Adrenal gland (tissue), 12 donors: ENCODE measurements around the gene ARAP2. TPM values are rescaled to one million over a fixed set of nuclear protein-coding genes. Genes with fewer than 3 reads are reported as not detected.

Source experiments
- DNase-seq, 7 donors: peaks; one replicate each; pipeline ENCODE4 v3.0.0-alpha.2; 2019 to 2020
- H3K27ac ChIP-seq, 5 donors: fragments of 200-600 bp; sonication (generic) in 4 of 5; 1 replicate in 3 of 5; 2 replicates in 2 of 5; pipeline versions ENCODE4 v1.5.1 to v1.8.0; 2016 to 2020; ENCODE audit warnings: mild to moderate bottlenecking in 1 of 5
- H3K27me3 ChIP-seq: fragments of 200-600 bp; 2 replicates; pipeline ENCODE4 v1.8.0; 2021
- H3K36me3 ChIP-seq, 2 donors: fragments of 200-600 bp; replicated peaks in 1 of 2; 1 replicate in 1 of 2; 2 replicates in 1 of 2; pipeline versions ENCODE4 v1.5.1 to v1.8.0; 2018 to 2022
- H3K4me1 ChIP-seq, 2 donors: fragments of 200-600 bp; replicated peaks in 1 of 2; 1 replicate in 1 of 2; 2 replicates in 1 of 2; pipeline versions ENCODE4 v1.5.1 to v1.8.0; 2018 to 2021
- H3K4me3 ChIP-seq, 4 donors: fragments of 200-600 bp; sonication (generic) in 3 of 4; one replicate each; pipeline ENCODE4 v1.5.1; 2016 to 2018
- H3K9me3 ChIP-seq, 3 donors: fragments of 200-600 bp; sonication (generic) in 1 of 3; replicated peaks in 1 of 3; 1 replicate in 2 of 3; 2 replicates in 1 of 3; pipeline versions ENCODE4 v1.5.1 to v1.8.0; 2016 to 2021
- POLR2A ChIP-seq, 2 donors: fragments of 450-650 bp; IDR thresholded peaks; one replicate each; pipeline ENCODE4 v1.6.1; 2017; ENCODE audit warnings: antibody characterized with exemption in 2 of 2, mild to moderate bottlenecking in 2 of 2, moderate library complexity in 1 of 2
- WGBS, 4 donors: extraction: QIAGEN DNeasy Blood & Tissue Kit in 2 of 4; methylation state at CpG; one replicate each; pipeline versions ENCODE4 v1.1.5 to v1.1.7; 2013 to 2017; 5-methylcytosine and 5-hydroxymethylcytosine counted together
- intact Hi-C, 2 donors: fragments of 100-400 bp; cut with DNase I; formaldehyde crosslinking; loops; one replicate each; pipeline versions ENCODE4 v1.14.1 to v1.15.0; 2022 to 2023
- polyA plus RNA-seq, 3 donors: library from polyadenylated mRNA; stranded (reverse); fragments of 200-250 nt in 2 of 3; fragments of 350-450 nt in 1 of 3; fragmentation: Illumina TruSeq in 1 of 3; extraction: RNeasy Lipid Tissue Mini Kit (QIAGEN cat#74804) in 1 of 3; gene quantifications; one replicate each; pipeline ENCODE4 v1.2.3, GENCODE V29; 2013 to 2014
- total RNA-seq, 9 donors: library from RNA; depleted of rRNA in 4 of 9; stranded (reverse); fragments of >200 nt in 4 of 9; fragments of 120-200 nt in 1 of 9; fragmentation: NEBNext Ultra II Directional in 1 of 9; extraction: Animal tissue kit (Norgen Biotek cat#: 25700) in 1 of 9; gene quantifications; one replicate each; pipeline versions ENCODE4 v1.1.0 to v1.2.4, GENCODE V29; 2013 to 2023
- TF ChIP-seq, protein P1 (sequence below), 6 experiments: fragments of 450-650 bp in 4 of 6; fragments of 200-600 bp in 2 of 6; sonication (generic) in 1 of 6; IDR thresholded peaks; 1 replicate in 5 of 6; 2 replicates in 1 of 6; pipeline versions ENCODE4 v1.5.1 to v1.8.0; 2016 to 2021; ENCODE audit warnings: antibody characterized with exemption in 6 of 6, mild to moderate bottlenecking in 2 of 6, moderate library complexity in 1 of 6
- donor health status: healthy with polysubstance abuse.
- donor health status: Bipolar disorder and iron deficiency.
- donor health status: DM: yes; HTN: yes; CAD: no.
- donor health status: DM: no; HTN: no; CAD: no.
- donor health status: DM: no; HTN: no; CAD: no.
- donor health status: DM: yes; HTN: yes; CAD: no.

ARAP2 gene
- total and polyA plus RNA-seq, 12 donors: 0.81 to 23.7 (median 4.4) TPM

DNA sequence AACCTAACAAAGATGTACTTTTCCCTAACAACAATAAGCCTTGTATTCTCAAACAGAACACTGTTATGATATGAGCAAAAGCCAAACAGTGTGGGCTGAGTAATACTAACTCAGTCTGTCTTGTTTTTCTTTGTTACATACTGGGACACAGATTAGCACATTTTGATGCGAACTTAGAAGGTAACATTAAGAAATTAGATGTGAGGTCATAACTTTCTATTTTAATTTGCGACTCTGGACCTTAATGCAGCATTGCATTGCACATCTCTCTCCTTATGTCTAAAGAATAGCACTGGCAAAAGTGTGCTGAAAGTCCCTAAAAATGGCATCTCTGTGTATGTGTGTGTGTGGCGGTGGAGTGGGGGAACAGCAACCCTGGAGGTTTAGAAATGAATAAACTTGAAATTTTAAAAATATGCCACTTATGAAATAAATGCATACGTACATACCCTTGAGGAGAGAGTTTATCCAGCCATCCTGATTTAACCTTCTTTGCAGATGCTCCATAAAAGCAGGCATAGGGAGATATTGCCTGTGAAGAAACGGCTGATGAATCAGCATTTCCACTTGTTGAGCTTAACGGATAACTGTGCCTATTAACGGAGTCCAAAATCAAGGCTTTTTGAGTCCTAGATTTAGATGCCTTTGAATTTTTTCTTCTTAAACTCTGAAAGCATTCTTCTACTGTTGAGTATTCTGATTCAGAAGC is 34.2 kb downstream of the ARAP2 start:
- Histone ChIP-seq H3K4me3 (no peak overlapping the region), H3K27ac (no peak overlapping the region), H3K27me3 (no peaks in the 10 kb centered on the region), H3K4me1 (no peaks in the 10 kb centered on the region), H3K9me3 (no peaks in the 10 kb centered on the region), H3K36me3 (no peaks in the 10 kb centered on the region)
- TF ChIP-seq, protein P1, sequence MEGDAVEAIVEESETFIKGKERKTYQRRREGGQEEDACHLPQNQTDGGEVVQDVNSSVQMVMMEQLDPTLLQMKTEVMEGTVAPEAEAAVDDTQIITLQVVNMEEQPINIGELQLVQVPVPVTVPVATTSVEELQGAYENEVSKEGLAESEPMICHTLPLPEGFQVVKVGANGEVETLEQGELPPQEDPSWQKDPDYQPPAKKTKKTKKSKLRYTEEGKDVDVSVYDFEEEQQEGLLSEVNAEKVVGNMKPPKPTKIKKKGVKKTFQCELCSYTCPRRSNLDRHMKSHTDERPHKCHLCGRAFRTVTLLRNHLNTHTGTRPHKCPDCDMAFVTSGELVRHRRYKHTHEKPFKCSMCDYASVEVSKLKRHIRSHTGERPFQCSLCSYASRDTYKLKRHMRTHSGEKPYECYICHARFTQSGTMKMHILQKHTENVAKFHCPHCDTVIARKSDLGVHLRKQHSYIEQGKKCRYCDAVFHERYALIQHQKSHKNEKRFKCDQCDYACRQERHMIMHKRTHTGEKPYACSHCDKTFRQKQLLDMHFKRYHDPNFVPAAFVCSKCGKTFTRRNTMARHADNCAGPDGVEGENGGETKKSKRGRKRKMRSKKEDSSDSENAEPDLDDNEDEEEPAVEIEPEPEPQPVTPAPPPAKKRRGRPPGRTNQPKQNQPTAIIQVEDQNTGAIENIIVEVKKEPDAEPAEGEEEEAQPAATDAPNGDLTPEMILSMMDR (IDR thresholded peaks at IDR 0.05): no peak
- no peak for TF ChIP-seq POLR2A (IDR thresholded peaks at IDR 0.05)
- no peak for DNase-seq
- WGBS, 4 donors: 59 to 70% (median 64%) methylated on average over 7 of the region's 7 CpGs
- intact Hi-C loops: no loop called here

DNA sequence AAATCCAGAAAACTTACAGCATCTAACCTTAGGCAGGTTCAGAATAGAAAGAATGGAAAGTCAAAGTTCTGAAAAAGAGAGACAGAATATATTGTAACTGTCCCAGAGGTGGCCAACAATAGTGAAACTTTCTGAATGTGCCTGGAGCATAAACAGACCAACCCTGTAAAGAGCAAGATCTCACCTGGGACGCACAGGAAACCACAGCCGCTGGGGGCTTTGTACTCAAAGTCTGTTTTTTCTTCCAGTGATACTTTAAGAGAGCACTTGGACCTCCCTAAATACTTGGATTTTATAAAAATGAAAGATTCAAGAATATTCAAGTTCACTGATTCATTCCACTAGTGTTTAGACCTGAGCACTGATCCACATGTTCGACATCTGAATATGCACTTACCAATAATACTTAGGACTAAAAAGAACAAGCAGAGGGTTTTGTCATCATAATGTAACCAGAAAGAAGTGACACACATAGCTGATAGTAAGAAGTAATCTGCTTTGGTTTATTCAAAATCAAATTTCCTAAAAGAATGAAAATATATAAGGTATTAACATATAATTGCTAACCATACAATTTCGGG is 35.3 kb downstream of the ARAP2 start:
- Histone ChIP-seq H3K9me3 (no peaks in the 10 kb centered on the region), H3K36me3 (no peaks in the 10 kb centered on the region), H3K27ac (no peak overlapping the region), H3K27me3 (no peaks in the 10 kb centered on the region), H3K4me3 (no peak overlapping the region), H3K4me1 (no peaks in the 10 kb centered on the region)
- intact Hi-C loops: no loop called here
- 75 to 80% (median 78%) methylated on average over 4 of the region's 4 CpGs for WGBS, 4 donors
- DNase-seq: no peak
- no peak for TF ChIP-seq POLR2A (IDR thresholded peaks at IDR 0.05)
- TF ChIP-seq, protein P1 (IDR thresholded peaks at IDR 0.05): no peak

DNA sequence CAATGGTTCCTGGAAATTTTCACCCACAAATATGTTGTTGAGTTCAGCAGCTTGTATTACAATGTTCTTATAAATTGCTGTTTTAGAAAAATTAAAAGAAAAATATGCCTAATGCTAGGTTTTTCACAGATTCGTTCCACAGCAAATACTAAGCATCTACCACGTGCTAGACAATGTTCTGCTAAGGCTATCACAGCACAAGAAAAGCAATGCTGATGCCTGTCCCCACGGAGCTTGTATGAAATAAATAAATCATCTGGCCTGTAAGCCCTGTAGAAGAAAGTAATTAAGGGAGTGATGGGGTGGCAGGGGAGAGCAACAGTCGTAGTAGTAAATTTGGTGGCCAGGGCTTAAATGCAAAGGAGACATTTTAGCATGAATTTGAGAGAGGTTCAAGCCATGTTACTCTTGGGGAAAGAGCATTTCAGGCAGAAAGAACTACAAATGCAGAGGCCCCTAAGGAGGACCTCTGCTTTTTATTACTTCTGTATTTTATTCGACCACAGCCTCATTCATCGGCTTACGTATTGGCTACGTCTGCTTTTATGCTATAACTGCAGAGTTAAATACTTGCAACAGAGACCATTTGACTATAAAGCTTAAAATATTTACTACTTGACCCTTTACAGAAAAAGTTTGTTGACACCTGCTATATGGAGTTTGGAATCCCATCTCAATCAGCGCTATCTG is 36.3 kb downstream of the ARAP2 start:
- no peak for DNase-seq
- H3K4me1 ChIP-seq: no peaks in the 10 kb centered on the region
- no peak for TF ChIP-seq POLR2A (IDR thresholded peaks at IDR 0.05)
- TF ChIP-seq, protein P1 (IDR thresholded peaks at IDR 0.05): no peak
- H3K27ac ChIP-seq: no peak overlapping the region
- intact Hi-C loops: no loop called here
- no peaks in the 10 kb centered on the region for H3K9me3 ChIP-seq
- H3K4me3 ChIP-seq: no peak overlapping the region
- H3K36me3 ChIP-seq: no peaks in the 10 kb centered on the region
- WGBS, 4 donors: 62 to 75% (median 68%) methylated on average over 9 of the region's 9 CpGs
- no peaks in the 10 kb centered on the region for H3K27me3 ChIP-seq

DNA sequence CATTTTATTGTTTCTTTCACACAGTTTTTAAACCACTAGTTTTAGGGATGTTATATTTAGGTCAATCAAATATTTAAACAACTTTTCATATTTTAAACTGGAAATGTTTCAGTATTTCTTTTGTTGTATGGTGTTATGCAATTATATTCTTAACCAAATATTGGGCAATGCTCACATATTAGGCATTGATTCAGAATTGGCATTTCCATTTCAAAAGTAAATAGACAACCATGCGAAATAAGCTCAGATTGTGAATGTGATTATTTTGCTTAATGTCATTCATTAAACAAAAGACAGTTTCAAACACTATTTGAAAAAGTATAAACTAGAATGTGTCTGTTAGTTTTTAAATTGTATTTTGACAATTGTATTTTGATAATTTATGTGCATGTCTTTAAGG is 36.9 kb downstream of the ARAP2 start:
- Histone ChIP-seq H3K4me3 (no peak overlapping the region), H3K36me3 (no peaks in the 10 kb centered on the region), H3K9me3 (no peaks in the 10 kb centered on the region), H3K27me3 (no peaks in the 10 kb centered on the region), H3K4me1 (no peaks in the 10 kb centered on the region), H3K27ac (no peak overlapping the region)
- no peak for DNase-seq
- WGBS, 4 donors: 76 to 87% (median 80%) methylated on average over 1 of the region's 1 CpG
- intact Hi-C loops: no loop called here
- TF ChIP-seq, protein P1 (IDR thresholded peaks at IDR 0.05): no peak
- TF ChIP-seq POLR2A (IDR thresholded peaks at IDR 0.05): no peak
